OCI-LY3 (cell line): ENCODE data around the gene PADI2.

Source experiments
- EZH2phosphoT487 ChIP-seq: fragments of 200-600 bp; shearing (Covaris generic); IDR thresholded peaks from 2 replicates; pipeline ENCODE4 v1.6.1; 2018; ENCODE audit warnings: antibody characterized with exemption, mixed run types, low read depth
- TF ChIP-seq, protein P1 (sequence below): fragments of 200-600, 300-600 bp; sonication (generic); IDR thresholded peaks from 2 replicates; pipeline ENCODE4 v1.5.1; 2014; ENCODE audit warnings: antibody characterized with exemption, low read length, low read depth

DNA sequence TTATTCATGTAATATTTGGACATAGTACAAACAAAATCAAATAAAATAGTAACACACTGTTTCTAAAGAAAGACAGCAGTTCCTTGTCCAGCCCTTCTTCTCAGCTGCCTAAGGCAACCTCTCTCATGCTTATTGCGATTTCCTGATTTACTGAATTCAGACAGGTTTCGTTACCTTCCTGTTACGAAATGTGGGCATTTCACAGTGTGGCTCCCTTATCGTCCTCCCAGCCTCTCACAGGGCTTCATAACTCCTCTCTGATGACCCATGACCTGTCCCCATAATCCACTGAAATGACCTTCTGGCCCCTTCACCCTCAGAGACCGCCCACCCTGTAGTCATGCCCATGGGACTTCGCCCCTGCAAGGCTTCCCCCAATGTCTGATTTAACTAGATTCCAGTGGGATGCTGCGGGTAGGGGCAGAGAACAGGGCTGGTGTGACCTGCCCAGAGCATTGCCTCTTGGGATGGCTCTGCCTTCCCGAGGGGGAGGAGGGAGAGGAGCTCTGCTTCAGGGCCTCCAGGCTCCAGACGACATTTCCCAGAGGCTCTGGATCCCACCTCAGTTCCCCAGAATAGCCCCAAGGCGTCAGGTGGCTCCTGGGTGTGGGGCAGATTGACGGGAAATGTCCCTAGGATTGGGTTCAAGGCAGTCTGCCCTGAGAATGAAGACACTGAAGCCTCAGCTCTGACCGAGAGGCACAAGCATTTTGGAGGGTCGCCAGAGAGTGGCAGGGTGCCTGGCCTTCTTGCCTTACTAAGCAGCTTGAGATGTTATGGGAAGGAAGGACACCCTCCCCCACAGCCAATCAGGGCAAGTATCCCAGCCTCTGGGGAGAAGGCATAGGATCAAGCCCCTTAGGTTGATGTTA, 20.6 kb downstream of the PADI2 start:
- TF ChIP-seq, protein P1, sequence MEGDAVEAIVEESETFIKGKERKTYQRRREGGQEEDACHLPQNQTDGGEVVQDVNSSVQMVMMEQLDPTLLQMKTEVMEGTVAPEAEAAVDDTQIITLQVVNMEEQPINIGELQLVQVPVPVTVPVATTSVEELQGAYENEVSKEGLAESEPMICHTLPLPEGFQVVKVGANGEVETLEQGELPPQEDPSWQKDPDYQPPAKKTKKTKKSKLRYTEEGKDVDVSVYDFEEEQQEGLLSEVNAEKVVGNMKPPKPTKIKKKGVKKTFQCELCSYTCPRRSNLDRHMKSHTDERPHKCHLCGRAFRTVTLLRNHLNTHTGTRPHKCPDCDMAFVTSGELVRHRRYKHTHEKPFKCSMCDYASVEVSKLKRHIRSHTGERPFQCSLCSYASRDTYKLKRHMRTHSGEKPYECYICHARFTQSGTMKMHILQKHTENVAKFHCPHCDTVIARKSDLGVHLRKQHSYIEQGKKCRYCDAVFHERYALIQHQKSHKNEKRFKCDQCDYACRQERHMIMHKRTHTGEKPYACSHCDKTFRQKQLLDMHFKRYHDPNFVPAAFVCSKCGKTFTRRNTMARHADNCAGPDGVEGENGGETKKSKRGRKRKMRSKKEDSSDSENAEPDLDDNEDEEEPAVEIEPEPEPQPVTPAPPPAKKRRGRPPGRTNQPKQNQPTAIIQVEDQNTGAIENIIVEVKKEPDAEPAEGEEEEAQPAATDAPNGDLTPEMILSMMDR, result no peak
- TF ChIP-seq EZH2phosphoT487, result no peak
